AG04449 (cell line): ENCODE results near the gene QRFPR.

Experiments used
- CTCF ChIA-PET: fragments of 350-600 bp; formaldehyde crosslinking; extraction: SDS; loops from one replicate; lab custom pipeline; 2021; ENCODE audit warnings: antibody characterized with exemption; lab: Yijun Ruan, JAX
- POLR2A ChIA-PET: fragments of 400-600, 350-600 bp; formaldehyde crosslinking; extraction: SDS; loops from one replicate; lab custom pipeline; 2020; ENCODE audit warnings: antibody characterized with exemption, inconsistent platforms; lab: Yijun Ruan, JAX
- DNase-seq: peaks from one replicate; pipeline ENCODE4 v3.0.0-alpha.2; 2010; ENCODE audit warnings: low read depth, low spot score
- H3K4me3 ChIP-seq: 2 replicates; pipeline ENCODE4 v1.5.1; 2011; ENCODE audit warnings: low read depth, mild to moderate bottlenecking, control low read depth, low read length
- TF ChIP-seq, protein P1 (sequence below): IDR thresholded peaks from one replicate; pipeline ENCODE4 v1.5.1; 2011; ENCODE audit warnings: mild to moderate bottlenecking, moderate library complexity, low read length, control low read depth, inconsistent platforms; ENCODE audit not compliant: insufficient read depth; ENCODE audit errors: missing control alignments

Gene QRFPR

DNA sequence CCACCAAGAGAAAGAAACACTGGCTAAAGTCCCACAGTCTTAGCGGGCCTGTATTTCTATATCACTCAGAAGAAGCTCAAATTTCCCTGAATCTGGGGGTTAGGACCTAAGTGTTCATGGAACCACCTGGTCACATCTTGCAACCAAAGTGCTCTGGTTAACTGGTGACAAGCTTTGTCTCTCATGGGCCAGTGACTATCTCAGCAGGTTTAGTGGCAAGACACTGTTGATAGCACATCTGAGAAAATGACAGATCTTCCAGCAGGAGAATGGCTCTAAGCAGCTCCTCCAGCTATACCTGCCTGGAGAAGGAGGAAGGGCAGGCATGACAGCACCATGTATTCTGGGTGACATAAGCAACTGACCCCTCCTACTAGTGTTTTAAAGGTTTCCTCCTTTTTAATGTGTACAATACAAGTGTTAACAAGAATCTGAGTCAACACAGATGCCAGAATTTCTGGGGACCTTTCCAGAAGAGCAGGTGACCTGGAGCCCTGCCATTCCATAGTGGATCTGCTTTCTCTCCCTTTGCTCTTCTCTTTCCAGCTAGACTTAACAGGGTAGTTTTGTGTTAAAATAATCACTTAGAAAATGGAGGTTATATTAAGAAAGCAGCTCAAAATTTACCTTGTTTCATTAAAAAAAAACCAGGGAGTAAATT lies 17.3 kb upstream of the QRFPR start:
- ChIA-PET CTCF (interaction anchor here (0.7 kb wide), 1 partner anchor 27 kb away, joined by 4 read pairs; no protein-coding TSS in a partner anchor), POLR2A (no interaction called here)
- TF ChIP-seq, protein P1, sequence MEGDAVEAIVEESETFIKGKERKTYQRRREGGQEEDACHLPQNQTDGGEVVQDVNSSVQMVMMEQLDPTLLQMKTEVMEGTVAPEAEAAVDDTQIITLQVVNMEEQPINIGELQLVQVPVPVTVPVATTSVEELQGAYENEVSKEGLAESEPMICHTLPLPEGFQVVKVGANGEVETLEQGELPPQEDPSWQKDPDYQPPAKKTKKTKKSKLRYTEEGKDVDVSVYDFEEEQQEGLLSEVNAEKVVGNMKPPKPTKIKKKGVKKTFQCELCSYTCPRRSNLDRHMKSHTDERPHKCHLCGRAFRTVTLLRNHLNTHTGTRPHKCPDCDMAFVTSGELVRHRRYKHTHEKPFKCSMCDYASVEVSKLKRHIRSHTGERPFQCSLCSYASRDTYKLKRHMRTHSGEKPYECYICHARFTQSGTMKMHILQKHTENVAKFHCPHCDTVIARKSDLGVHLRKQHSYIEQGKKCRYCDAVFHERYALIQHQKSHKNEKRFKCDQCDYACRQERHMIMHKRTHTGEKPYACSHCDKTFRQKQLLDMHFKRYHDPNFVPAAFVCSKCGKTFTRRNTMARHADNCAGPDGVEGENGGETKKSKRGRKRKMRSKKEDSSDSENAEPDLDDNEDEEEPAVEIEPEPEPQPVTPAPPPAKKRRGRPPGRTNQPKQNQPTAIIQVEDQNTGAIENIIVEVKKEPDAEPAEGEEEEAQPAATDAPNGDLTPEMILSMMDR = no peak
- no peak for DNase-seq
- H3K4me3 ChIP-seq = no peak overlapping the region

DNA sequence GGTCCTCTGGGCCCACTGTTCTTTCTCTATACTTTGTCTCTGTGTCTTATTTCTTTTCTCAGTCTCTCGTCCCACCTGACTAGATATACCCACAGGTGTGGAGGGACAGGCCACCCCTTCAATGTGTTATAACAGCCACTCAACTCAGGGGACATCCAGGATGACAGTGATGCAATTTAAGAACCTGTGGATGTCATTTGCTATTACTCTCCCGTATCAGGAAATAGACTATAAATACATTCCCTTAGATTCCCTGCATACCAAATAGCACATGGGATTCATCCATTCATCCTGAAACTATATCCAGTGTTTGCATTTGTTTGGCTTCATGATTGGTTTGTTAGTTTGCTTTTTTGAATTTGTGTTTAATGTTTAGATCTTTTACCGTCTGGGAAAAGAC lies 16.6 kb upstream of the QRFPR start:
- no peak overlapping the region for H3K4me3 ChIP-seq
- CTCF ChIA-PET = no interaction called here
- no peak for DNase-seq
- POLR2A ChIA-PET = no interaction called here
- TF ChIP-seq, protein P1 = no peak

DNA sequence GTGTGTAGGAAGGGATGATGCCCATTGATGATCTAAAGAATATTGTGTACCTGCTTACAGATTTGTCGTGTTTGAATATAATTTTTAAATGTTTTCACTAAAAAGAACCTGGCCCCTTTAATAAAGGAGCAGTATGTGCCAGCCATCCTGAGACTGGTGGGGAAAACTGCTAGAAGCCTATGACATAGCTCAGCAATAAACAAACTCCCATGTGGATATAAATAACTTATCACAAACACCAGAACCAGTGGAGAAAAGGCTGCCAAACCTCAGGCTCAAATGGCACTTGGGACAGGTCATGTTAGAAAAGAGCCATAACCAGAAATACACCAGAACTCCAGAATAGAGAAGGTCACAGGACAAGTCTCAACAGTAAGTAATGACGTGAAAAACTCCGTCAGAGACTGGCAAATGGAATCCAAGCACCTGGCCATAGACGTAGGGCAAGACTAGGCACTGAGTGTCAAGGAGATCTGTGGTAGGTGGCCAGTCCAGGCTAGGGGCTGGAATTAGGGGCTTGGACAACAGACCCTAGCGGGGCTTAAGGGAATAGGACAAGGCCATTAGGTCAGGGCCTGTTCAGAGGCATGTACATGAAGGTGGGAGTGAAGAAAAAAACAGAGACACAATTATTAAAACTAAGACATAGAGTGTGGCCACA lies 11.7 kb upstream of the QRFPR start:
- TF ChIP-seq, protein P1 = no peak
- POLR2A ChIA-PET = no interaction called here
- DNase-seq = no peak
- CTCF ChIA-PET = no interaction called here
- H3K4me3 ChIP-seq = no peak overlapping the region

DNA sequence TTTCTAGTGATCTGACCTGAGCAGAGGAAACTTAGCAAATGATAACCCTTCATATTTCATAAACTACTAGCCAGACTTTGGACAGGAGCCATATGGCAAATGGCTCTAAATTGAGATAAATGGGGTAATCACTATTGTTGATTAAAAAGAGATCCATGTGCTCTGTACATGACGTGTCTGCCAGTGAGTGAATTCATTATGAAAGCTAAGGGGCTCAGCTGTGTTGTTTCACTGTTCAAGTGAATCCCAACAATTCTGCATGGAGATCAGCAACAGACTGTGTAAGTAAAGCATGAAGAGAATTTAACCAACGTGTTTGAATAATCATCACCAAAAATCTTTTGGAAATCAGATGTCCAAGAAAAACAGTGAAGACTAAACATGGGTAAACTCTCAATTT lies 9.5 kb upstream of the QRFPR start:
- ChIA-PET POLR2A (no interaction called here), CTCF (interaction anchor here (0.8 kb wide), 1 partner anchor 19 kb away, joined by 3 read pairs; no protein-coding TSS in a partner anchor)
- no peak for DNase-seq
- TF ChIP-seq, protein P1 = no peak
- H3K4me3 ChIP-seq = no peak overlapping the region

DNA sequence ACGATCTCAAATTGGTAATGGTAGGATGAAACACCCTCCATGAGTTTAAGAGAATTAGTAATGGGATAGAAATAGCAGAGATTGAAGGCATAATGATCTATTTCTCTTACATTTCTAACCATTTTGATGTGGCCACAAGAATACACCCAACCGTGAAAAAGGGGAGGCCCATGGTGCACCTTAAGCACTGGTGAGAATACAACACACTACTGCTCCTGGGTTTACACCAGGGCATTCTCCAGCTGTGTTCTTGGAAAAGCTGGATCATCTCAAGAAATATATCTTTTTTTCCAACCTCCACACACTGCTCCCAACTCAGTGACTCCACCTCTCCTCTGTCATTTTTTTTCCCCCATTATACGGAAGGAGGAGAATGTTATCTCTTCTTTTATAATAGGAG lies 1.5 kb downstream of the QRFPR start:
- no peak overlapping the region for H3K4me3 ChIP-seq
- no peak for DNase-seq
- TF ChIP-seq, protein P1 = no peak
- POLR2A ChIA-PET = no interaction called here
- CTCF ChIA-PET = interaction anchor here (0.6 to 1.8 kb wide), 3 partner anchors 8 to 84 kb away, joined by 4 to 7 read pairs (median 4); no protein-coding TSS in a partner anchor

DNA sequence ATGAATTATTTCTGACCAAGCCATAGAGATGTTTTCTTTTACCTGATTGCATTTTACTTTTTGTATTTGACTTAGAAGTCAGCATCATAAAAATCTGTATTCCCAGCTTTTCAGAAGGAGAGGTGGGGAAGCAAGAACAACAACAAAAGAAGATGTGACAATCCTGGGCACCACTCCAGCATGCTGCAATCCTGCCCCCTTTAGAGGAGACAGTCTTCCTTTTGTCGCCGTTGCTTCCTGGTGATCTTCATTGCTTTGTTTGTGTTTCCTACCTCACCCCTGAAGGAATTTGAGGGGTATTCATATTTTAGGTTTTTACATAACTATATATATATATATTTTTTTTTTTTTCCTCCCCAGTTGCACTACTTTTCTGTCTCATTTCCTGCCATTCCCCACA lies 3.7 kb downstream of the QRFPR start:
- TF ChIP-seq, protein P1 = no peak
- CTCF ChIA-PET = no interaction called here
- no peak for DNase-seq
- POLR2A ChIA-PET = no interaction called here
- H3K4me3 ChIP-seq = no peak overlapping the region
